Measurements from ENCODE around the gene FAF1.

GRCh38 chr1:50474859-50475809 is 484.9 kb downstream of the FAF1 start:
- TF ChIP-seq CTCF (IDR thresholded peaks at IDR 0.05) (no peak), EP300 (IDR thresholded peaks at IDR 0.05) (no peak), POLR2A (IDR thresholded peaks at IDR 0.05) (no peak), POLR2AphosphoS5 (IDR thresholded peaks at IDR 0.05) (no peak)
